ENCODE results near the gene LGALS1.

Gene LGALS1

GRCh38 chr22:37640591-37641560, 34.6 kb upstream of the LGALS1 start:
- Histone ChIP-seq H3K36me3 (replicated peaks) (peaks cover 27% of the 10 kb centered on the region), H3K27me3 (replicated peaks) (no peaks in the 10 kb centered on the region), H3K4me3 (ENCODE audit: low read depth, low read length) (peak overlapping the region; percentile 70), H3K27ac (no peak overlapping the region)
- in situ Hi-C loops (cut with HindIII; ENCODE audit: low pct_ligation_motif_present, low sequenced_read_pairs), result no loop called here
- DNase-seq, result no peak
- TF ChIP-seq, protein P1, sequence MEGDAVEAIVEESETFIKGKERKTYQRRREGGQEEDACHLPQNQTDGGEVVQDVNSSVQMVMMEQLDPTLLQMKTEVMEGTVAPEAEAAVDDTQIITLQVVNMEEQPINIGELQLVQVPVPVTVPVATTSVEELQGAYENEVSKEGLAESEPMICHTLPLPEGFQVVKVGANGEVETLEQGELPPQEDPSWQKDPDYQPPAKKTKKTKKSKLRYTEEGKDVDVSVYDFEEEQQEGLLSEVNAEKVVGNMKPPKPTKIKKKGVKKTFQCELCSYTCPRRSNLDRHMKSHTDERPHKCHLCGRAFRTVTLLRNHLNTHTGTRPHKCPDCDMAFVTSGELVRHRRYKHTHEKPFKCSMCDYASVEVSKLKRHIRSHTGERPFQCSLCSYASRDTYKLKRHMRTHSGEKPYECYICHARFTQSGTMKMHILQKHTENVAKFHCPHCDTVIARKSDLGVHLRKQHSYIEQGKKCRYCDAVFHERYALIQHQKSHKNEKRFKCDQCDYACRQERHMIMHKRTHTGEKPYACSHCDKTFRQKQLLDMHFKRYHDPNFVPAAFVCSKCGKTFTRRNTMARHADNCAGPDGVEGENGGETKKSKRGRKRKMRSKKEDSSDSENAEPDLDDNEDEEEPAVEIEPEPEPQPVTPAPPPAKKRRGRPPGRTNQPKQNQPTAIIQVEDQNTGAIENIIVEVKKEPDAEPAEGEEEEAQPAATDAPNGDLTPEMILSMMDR (IDR thresholded peaks at IDR 0.05; ENCODE audit: low read depth, low read length, missing control alignments), result no peak

- TF ChIP-seq, protein P1 (IDR thresholded peaks at IDR 0.05; ENCODE audit: low read depth, low read length, missing control alignments), result no peak
- in situ Hi-C loops (cut with HindIII; ENCODE audit: low pct_ligation_motif_present, low sequenced_read_pairs), result no loop called here
- H3K27me3 ChIP-seq (replicated peaks), result no peaks in the 10 kb centered on the region
- H3K27ac ChIP-seq, result no peak overlapping the region
- H3K4me3 ChIP-seq (ENCODE audit: low read depth, low read length), result no peak overlapping the region
- H3K36me3 ChIP-seq (replicated peaks), result peaks cover 27% of the 10 kb centered on the region
- DNase-seq, result no peak
Measured at GRCh38 chr22:37641561-37641949, 33.9 kb upstream of the LGALS1 start.

DNA sequence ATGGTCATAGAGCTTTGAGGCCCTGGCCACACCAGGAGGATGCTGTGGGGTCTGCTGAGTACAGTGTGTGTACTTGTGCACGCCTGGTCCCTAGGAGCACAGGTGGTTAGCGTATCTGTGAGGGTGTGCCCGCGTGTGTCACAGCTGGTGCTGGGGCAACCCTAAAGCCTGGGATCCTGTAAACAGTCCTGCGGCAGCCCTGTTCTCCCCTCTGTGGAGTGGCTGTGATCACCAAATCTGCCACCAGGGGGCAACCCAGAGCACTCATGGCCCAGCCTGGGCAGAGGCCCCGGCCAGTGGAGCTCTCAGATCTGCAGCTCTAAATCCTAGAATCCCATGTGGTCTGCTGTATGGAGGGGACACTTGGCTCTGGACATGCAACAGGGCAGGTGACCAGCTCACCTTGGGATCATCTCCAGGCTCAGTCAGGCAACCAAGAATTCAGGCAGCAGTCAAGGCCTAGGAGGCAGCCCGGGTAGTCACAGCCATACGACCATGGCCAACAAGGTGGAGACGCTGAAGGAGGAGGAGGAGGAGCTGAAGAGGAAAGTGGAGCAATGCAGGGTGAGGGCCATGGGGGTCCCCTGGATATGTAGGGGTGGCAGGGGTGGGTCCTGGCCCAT, 32.1 kb upstream of the LGALS1 start:
- in situ Hi-C loops (cut with HindIII; ENCODE audit: low pct_ligation_motif_present, low sequenced_read_pairs), result no loop called here
- Histone ChIP-seq H3K27me3 (replicated peaks) (no peaks in the 10 kb centered on the region), H3K27ac (no peak overlapping the region), H3K4me3 (ENCODE audit: low read depth, low read length) (no peak overlapping the region), H3K36me3 (replicated peaks) (peaks cover 42% of the 10 kb centered on the region)
- TF ChIP-seq, protein P1 (IDR thresholded peaks at IDR 0.05; ENCODE audit: low read depth, low read length, missing control alignments), result peak; percentile 96
- peak; percentile 66 for DNase-seq

DNA sequence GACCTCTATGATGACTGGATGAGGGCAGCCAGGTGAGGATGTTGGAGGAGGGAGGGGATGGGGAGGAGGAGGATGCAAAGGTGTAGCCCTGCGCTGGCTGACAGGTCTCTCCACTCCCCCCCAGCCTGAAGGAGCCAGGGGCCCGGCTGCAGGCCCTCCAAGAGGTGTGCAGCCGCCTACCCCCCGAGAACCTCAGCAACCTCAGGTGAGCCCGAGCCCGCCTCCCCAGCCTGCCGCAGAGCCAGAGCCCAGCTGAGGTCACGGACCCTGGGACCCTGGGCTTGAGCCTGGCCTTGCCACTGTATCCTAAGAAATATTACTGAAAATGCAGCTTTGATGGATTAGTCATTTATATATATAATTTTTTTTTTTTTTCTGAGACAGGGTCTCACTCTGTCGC, 28.1 kb upstream of the LGALS1 start:
- TF ChIP-seq, protein P1 (IDR thresholded peaks at IDR 0.05; ENCODE audit: low read depth, low read length, missing control alignments), result no peak

GRCh38 chr22:37647928-37648327, 27.5 kb upstream of the LGALS1 start:
- H3K36me3 ChIP-seq (replicated peaks), result peaks cover 74% of the 10 kb centered on the region
- TF ChIP-seq, protein P1 (IDR thresholded peaks at IDR 0.05; ENCODE audit: low read depth, low read length, missing control alignments), result no peak
- in situ Hi-C loops (cut with HindIII; ENCODE audit: low pct_ligation_motif_present, low sequenced_read_pairs), result no loop called here

More for the DNA sequence above, 28.1 kb upstream of the LGALS1 start:
- Histone ChIP-seq H3K36me3 (replicated peaks) (peaks cover 70% of the 10 kb centered on the region), H3K27ac (no peak overlapping the region), H3K27me3 (replicated peaks) (no peaks in the 10 kb centered on the region), H3K4me3 (ENCODE audit: low read depth, low read length) (no peak overlapping the region)
- in situ Hi-C loops (cut with HindIII; ENCODE audit: low pct_ligation_motif_present, low sequenced_read_pairs), result no loop called here
- DNase-seq, result no peak

More at GRCh38 chr22:37647928-37648327, 27.5 kb upstream of the LGALS1 start:
- Histone ChIP-seq H3K4me3 (ENCODE audit: low read depth, low read length) (no peak overlapping the region), H3K27ac (no peak overlapping the region), H3K27me3 (replicated peaks) (no peaks in the 10 kb centered on the region)
- DNase-seq, result no peak
